ENCODE measurements around the gene OR2M3. TPM values are rescaled to one million over a fixed set of nuclear protein-coding genes. Genes with fewer than 3 reads are reported as not detected.

Gene OR2M3
- total RNA-seq, 1 experiment from 2014 or later = not detected

Other genes starting within 250 kb of the OR2M3 start
- gene OR2L8, start 248.4 kb upstream of the OR2M3 start, total RNA-seq (2014; rRNA removed; shearing (Covaris generic)) = not detected in 2 replicates
- gene OR2AK2, start 232.0 kb upstream of the OR2M3 start, total RNA-seq (2014; rRNA removed; shearing (Covaris generic)) = not detected in 2 replicates
- gene OR2L5, start 183.6 kb upstream of the OR2M3 start, total RNA-seq (2014; rRNA removed; shearing (Covaris generic)) = not detected in 2 replicates
- not detected in 2 replicates for gene OR2L2, start 167.2 kb upstream of the OR2M3 start, total RNA-seq (2014; rRNA removed; shearing (Covaris generic))
- gene OR2L3, start 150.4 kb upstream of the OR2M3 start, total RNA-seq (2014; rRNA removed; shearing (Covaris generic)) = not detected in 2 replicates
- gene OR2L13, start 102.1 kb upstream of the OR2M3 start, total RNA-seq (2014; rRNA removed; shearing (Covaris generic)) = not detected in 2 replicates
- gene OR2M5, start 52.1 kb upstream of the OR2M3 start, total RNA-seq (2014; rRNA removed; shearing (Covaris generic)) = not detected in 2 replicates
- not detected in 2 replicates for gene OR2M2, start 22.4 kb upstream of the OR2M3 start, total RNA-seq (2014; rRNA removed; shearing (Covaris generic))
- not detected in 2 replicates for gene OR2M4, start 34.2 kb downstream of the OR2M3 start, total RNA-seq (2014; rRNA removed; shearing (Covaris generic))
- gene OR2T33, start 80.7 kb downstream of the OR2M3 start, total RNA-seq (2014; rRNA removed; shearing (Covaris generic)) = not detected in 2 replicates
- not detected in 2 replicates for gene OR2T12, start 106.2 kb downstream of the OR2M3 start, total RNA-seq (2014; rRNA removed; shearing (Covaris generic))
- gene OR2M7, start 127.3 kb downstream of the OR2M3 start, total RNA-seq (2014; rRNA removed; shearing (Covaris generic)) = not detected in 2 replicates
- gene OR14C36, start 151.5 kb downstream of the OR2M3 start, total RNA-seq (2014; rRNA removed; shearing (Covaris generic)) = not detected in 2 replicates
- not detected in 2 replicates for gene OR2T4, start 164.4 kb downstream of the OR2M3 start, total RNA-seq (2014; rRNA removed; shearing (Covaris generic))
- not detected in 2 replicates for gene OR2T6, start 178.5 kb downstream of the OR2M3 start, total RNA-seq (2014; rRNA removed; shearing (Covaris generic))
- not detected in 2 replicates for gene OR2T1, start 205.8 kb downstream of the OR2M3 start, total RNA-seq (2014; rRNA removed; shearing (Covaris generic))
- gene OR2T2, start 248.4 kb downstream of the OR2M3 start, total RNA-seq (2014; rRNA removed; shearing (Covaris generic)) = not detected in 2 replicates

Measured in G401 (cell line).